22Rv1 (cell line): Measurements from ENCODE around the gene CEP57L1.

Source experiments
- CTCF ChIP-seq: fragments of 450-650 bp; IDR thresholded peaks from 2 replicates; pipeline ENCODE4 v1.5.1; 2017; ENCODE audit warnings: mild to moderate bottlenecking
- ZFX ChIP-seq: fragments of 450-650 bp; IDR thresholded peaks from 2 replicates; pipeline ENCODE4 v1.6.1; 2017; ENCODE audit warnings: antibody characterized with exemption, borderline replicate concordance

DNA sequence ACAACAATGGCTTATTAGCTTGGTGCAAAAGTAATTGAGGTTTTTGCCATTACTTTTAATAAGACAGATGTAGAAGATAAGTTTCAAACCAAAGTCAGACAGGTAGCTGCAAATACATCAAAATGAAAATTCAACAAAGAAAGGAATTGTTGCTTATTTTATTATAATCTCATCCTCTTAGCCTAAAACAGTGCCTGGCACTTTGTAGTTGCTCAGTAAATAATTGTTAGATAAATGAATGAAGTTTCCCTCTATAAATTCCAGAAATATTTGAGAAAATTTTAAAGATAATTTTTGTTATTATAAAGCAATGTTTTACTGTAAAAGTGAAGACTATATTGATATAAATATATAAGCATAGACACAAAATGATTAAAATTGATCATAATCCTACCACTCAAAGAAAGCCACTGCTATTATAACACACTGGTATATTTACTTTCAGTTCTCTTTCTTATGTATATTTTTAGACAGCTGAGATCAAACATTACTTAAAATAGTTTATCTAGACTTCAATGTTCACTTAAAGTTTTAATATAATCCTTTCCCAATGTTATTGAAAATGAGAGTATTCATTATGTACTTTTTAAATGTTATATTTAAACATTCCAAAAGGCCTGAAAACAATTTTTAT, 43.2 kb upstream of the CEP57L1 start:
- no peak for TF ChIP-seq CTCF
- no peak for TF ChIP-seq ZFX
